ENCODE results near the gene ESR1. TPM values are rescaled to one million over a fixed set of nuclear protein-coding genes. Genes with fewer than 3 reads are reported as not detected.
"Not testable (repeated sequence)": the region's sequence is repeated elsewhere in the genome, so short reads cannot be mapped to it uniquely, and the experiment has no call there.

ESR1 gene
- polyA plus RNA-seq, 1 donor = 2.5 TPM

DNA sequence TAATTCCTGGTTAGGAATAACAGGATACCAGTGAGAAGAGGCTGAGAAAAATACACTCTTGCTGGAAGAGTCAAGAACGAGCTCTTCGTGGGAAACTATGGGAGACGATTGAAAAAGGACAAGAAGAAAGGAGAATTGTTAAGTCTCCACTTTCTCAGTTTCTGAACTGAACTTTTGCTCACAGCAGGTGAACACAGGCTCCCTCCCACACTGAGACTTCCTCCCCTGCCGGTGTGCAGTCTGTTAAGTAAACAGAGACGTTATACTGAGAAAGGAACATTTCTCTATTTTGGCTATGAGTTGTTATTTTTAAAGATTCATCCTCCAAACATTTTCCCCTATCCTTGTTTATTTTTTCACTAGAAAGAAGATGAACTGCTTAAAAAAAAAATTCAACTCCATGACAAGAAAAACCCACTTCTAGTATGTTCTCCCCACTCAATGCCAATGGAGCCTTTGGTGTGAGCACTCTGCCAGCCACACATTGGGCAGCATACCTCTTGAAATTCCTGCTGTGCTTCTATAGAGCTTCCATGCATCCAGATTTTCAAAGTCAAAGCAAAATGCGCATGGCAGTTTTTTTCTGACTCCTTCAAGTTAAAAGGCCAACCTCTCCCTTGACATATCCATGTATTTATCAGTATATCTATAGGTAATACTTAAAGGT lies 250.5 kb downstream of the ESR1 start:
- DNase-seq = no peak

DNA sequence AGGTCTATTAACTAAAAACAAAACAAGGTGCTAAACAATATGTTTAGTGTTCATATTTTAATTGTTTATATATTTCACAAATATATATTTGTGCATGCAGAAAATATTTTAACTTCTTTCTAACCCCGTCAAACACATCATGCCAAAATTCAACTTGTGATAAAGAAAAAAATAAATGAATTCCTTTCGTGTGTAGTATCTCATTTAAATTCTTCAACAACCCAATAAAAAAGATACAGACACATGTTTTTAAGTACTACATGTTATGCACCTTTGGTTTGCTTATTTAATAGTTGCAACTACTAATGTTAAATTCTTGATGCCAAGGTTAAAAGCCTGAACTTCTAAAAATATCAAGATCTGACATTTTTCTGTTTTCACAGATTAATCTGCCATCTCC lies 252.4 kb downstream of the ESR1 start:
- DNase-seq = no peak

DNA sequence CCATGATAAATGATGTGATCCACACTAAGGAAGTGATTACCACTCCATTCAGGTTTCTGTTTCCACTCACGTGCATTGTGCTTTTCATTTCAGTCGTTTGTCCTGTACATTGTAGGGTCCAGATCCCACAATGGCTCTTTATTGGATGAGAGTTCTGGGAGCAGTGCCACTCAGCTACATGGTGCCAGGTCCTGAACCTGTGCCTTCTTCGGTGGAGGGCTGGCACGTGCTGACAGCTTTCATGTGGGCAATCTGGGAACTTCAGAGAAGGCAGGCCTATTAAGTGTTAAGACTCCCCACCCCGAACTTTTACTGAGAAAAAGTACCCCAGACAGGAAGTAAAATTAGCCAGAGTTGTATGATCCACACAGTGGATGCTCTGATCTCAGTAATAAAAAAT lies 255.0 kb downstream of the ESR1 start:
- DNase-seq = no peak

DNA sequence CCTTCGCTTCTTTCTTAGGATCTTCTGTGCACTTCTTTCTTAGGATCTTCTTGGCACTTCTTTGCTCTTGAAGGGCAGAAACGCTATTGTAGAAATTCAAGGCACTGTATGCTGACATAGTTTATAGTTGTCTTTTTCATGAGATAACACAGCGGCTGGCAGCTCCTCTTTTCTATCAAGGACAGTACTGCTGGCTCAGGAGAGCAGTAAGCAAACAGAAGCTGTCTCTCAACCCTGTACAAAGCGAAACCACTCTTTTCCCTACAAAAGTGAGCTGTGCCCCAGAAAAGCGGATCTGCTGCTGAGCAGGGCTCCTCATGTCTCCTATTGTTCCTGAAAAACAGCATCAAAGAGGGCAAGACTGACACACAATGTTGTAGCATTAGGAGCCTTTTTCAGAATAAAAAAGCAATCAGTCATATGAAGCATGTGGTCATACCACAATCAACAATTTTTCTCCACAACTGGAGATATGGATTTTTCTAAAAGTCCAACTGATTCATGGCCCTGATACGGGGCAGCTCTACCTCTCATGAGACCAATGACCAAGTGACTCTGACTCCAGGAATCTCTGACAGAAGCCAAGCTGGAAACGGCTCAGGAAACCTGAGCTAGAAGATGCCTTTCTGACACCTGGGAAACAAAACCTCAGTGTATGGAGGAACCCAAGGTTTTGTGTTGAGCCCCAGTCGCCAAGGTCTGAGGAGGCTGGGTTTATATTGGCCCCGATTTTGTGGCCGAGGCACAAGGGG lies 255.9 kb downstream of the ESR1 start:
- DNase-seq = no peak

DNA sequence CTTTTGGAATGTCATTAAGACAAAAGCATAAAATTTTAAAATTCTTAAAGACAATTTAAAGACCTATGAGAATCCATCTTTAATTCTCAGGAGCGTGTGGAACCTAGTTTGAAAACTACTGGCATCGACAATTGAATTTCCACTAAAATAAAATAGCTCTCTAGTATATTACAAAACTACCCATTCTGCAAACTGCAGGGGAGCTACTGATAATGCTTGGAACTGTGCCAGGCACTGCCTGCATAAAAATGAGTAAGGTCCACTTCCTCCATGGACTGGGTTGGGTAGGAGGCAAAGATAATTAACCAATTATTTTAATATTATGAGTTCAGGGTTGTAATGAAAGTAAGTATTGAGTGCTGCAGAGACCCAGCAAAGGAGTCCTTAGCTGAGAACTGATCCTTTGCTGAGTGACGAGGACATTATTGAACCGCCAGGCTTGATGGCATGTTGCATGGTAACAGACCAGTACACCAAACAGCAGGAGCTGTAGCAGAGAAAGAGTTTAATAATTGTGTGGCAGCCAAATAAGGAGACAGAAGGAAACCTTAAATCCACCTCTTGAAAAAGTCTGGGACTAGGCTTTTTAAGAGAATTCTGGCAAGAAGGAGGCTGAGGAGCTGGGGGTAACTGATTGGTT lies 261.3 kb downstream of the ESR1 start:
- DNase-seq = no peak

DNA sequence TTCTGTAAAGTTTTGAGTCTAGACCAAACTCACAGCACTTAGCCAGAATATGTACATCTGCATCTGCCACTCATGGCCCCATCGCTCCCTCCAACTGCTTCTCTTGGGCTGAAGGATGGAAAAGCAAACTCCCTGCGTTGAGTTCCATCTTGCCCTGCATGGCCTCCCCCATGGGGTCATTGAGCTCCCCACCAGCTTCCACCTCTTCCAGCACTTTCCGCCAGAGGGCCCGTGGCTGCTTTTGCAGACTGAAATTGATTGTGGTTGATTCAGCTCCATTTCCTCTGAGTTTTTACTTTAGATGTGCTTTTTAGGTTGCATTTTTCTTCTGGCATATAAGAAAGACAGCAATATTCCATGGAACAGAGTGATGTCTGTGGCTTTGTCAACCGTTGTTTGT lies 263.1 kb downstream of the ESR1 start:
- no peak for DNase-seq

DNA sequence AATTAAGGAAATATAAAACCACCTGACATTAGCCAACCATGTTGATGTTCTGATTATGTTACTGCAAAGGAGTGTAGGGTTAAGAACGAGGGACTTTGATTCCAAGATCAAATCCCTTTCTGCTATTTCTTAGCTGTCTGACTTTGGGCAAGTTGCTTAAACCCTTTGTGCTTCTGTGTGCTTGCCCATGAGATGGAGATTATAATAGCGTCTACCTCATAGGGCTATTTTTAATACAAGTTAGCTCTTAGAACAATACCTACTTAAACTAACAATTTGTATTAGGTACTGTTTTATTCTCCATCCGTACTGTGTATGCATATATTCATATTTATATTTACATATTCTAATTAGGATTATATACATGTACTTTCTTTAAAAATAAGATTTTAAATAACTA lies 263.8 kb downstream of the ESR1 start:
- no peak for DNase-seq

DNA sequence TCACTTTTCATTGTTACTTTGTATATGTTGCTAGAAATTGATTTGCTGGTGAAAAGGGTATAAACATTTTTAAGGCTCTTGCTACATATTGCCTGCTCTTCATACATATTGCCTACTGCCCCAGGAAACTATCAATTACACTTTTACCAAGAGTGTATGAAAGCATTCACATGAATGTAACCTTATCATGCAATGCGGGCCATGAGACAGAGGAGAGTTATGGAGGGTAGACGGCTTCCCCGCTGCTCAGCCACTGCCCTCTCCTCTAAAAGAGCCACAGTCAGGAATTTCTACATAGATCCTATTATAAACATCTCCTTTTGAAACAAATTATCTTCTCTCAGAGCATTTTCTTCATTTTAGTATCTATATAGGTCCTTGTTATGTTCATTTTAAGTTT lies 264.4 kb downstream of the ESR1 start:
- no peak for DNase-seq

DNA sequence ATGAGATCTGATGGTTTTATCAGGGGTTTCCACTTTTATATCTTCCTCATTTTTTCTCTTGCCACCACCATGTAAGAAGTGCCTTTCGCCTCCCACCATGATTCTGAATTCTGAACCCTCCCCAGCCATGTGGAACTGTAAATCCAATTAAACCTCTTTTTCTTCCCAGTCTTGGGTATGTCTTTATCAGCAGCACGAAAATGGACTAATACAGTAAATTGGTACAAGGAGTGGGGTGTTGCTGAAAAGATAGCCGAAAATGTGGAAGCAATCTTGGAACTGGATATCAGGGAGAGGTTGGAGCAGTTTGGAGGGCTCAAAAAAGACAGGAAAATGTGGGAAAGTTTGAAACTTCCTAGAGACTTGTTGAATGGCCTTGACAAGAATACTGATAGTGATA lies 268.8 kb downstream of the ESR1 start:
- DNase-seq = not testable (repeated sequence)

DNA sequence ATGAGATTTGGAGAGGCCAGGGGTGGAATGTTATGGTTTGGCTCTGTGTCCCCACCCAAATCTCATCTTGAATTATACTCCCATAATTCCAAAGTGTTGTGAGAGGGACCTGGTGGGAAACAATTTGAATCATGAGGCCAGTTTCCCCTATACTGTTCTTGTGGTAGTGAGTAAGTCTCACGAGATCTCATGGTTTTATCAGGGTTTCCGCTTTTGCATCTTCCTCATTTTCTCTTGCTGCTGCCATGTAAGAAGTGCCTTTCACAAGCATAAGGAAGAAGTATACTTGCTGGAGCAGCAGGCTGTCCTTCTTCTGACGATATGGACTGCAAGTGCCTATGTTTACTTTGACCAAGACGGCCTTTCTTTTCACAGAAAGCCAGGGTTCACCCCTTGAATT lies 270.5 kb downstream of the ESR1 start:
- no peak for DNase-seq

DNA sequence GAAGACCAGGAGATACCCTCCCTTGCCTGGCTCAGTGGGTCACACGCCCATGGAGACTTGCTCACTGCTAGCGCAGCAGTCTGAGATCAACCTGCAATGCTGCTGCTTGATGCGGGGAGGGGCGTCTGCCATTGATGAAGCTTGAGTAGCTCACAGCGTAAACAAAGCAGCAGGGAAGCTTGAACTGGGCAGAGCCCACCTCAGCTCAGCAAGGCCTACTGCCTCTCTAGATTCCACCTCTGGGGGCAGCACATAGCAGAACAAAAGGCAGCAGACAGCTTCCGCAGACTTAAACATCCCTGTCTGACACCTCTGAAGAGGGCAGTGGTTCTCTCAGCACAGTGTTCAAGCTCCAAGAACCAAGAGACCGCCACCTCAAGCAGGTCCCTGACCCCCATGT lies 271.3 kb downstream of the ESR1 start:
- no peak for DNase-seq

DNA sequence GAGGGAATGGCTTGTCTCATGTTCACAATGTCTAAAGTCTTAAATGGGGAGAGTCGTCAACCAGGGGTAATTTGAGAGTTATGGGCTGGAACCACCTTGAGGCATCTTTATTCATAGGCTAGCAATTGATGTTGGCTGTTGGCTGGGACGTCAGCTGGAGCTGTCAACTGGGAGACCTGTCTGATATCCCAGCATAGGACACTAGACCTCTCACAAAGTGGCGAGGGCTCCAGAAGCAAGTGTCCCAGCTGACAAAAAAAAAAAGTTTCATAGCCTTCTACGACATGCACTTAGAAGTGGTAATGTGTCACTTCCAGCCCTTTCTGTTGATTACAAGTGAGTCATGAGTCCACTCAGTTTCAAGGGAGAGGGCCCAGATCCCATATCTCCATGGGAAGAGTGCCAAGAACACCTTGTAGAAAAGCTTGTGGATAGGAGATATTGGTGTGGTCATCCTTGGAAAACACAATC lies 278.0 kb downstream of the ESR1 start:
- DNase-seq = no peak

DNA sequence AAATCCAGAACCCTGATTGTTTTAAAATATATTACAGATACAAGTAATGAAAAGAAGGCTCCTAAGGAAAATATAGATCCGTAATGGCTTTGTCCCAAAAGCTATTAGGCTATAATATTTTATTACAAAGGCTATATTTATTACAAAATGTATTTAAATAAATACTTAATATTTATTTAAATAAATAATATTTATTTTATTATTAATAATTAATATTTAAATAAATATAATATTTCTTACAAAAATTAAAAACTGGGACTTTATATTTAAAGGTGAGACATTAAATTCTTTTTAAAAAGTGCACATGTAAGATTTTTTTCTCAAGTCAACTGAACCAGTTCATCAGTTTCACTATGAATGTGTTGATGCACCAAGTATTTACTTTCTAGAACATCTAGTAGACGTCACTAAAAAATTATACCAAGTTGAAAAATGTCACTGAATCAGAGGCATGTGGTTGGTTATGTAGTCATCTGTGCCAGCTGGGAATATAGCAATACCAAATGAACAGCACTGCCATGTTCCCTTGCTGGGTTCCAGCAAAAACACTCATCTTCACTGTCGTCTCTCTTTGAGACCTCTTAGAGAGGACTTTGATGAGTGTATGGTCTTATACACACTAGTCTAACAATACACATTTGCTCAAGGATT lies 278.9 kb downstream of the ESR1 start:
- no peak for DNase-seq

DNA sequence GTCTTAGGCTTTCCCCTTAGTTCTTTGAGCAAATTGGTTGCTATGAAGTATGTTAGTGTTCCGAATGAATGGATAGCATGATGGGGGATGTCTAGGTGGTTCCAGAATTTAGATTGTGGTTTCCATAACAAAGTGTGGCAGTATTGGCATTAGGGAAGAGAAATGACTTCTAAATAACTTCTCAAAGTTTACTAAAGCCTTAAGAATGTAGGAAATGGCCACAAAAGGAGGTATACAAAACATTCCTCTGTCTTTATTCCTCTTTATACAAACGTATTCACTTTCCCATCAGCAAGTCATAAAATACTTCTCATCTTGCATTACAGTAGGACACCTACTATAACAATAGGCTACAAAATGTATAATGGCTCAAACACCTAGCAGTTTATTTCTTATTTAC lies 279.6 kb downstream of the ESR1 start:
- DNase-seq = no peak

DNA sequence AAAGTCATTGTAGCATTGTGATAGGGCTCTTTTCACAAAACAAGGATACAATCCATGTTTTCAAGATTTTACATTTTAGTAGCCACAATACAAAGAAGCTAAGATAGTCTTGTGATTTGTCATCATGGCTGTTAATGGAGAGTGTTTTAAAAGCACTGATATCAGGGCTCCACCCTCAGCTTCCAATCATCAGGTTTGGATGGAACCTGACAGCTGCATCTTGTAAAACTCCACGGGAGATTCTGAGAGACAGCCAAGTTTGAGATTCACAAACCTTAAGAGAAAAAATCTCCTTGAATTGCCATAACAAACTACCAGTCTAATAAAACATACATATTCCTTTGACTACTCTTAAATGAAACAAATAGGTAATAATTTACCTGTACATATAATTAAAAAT lies 280.2 kb downstream of the ESR1 start:
- DNase-seq = no peak

DNA sequence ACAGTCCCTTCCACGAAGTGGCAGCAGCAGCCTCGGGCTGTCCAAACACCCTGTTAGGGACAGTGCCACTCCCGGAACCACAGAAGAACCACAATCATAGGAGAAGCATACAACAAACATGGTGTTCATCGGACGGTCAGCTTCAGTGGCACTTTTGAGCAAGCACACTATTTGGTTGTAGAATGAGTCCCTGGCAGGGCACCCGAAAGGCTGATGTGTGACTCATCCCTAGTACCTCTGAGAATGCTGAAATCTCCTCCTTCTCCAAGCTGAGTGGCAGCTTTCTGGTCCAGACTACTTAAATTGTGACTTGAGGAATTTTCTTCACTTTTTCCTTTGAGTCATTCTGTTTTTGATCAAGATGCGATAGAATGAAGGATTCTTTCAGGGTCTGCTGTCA lies 282.5 kb downstream of the ESR1 start:
- DNase-seq = no peak

DNA sequence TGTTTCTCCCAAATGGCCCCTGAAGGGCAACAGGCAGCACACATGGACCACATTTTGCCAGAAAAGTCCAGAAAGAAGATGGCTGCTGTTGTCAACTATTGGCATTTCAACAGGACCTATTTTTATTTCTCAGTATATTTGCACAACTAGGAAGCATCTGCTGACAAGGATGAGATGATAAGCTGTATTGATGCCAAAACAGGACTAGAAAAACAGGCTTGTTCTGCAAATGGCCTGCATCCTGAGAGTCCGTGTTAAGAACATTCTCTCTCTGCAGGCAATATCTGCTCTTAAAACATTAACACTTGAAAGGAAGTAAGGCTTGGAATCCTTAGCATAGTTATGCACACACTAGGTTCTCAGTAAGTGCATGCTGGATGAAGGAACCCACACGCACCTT lies 283.7 kb downstream of the ESR1 start:
- DNase-seq = no peak

DNA sequence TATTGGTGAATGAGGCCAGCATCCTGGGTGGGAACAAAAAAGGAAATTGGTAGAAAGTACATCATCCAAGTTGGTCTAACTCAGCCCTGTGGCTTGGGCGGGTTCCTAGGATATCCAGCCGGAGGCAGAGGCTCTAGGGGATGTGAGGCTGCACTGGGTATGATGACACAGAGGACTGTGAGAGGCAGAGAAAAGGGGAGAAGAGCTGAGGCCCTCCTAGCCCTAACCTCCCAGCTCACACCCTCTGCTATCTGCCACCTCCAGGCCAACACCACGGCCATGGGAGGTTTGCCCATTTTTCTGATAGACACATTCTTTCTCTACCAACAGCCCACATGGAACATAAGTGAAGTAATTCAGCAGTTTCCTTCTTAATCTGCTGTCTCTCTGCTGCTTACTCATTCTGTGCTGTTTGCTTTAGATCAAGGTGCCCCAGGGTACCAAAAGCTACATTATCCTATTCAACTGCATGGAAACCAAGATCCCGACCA lies 284.4 kb downstream of the ESR1 start:
- DNase-seq = no peak

DNA sequence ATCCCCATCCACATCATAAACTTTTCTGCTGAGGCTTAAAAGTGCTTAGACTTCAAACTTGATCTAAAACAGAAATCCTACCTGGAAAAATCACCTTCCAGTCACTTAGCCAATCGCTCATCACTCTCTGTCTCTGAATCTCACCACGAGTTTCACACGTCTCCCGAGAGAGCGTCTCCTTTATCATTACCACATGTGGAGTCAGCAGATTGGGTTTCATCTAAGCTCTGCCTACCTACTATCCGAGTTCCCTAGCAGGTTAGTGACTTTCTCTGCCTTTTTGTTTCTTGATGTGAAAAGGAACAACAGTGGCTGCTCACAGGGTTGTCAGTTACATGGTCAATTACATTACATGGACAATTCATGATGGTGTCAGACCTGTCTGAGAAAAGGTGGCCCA lies 286.2 kb downstream of the ESR1 start:
- no peak for DNase-seq

DNA sequence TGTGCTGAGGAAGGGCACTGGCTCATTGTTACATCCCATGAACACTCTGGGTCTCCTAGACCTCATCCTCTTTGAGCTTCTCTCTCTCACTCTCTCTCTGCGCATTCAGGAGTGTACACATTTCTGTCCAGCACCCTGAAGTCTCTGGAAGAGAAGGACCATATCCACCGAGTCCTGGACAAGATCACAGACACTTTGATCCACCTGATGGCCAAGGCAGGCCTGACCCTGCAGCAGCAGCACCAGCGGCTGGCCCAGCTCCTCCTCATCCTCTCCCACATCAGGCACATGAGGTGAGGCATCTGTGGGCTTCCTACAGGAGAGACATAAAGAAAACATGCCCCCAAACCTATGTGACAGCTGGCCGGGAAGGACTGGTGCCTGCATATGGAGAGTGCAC lies 286.8 kb downstream of the ESR1 start:
- DNase-seq = no peak

DNA sequence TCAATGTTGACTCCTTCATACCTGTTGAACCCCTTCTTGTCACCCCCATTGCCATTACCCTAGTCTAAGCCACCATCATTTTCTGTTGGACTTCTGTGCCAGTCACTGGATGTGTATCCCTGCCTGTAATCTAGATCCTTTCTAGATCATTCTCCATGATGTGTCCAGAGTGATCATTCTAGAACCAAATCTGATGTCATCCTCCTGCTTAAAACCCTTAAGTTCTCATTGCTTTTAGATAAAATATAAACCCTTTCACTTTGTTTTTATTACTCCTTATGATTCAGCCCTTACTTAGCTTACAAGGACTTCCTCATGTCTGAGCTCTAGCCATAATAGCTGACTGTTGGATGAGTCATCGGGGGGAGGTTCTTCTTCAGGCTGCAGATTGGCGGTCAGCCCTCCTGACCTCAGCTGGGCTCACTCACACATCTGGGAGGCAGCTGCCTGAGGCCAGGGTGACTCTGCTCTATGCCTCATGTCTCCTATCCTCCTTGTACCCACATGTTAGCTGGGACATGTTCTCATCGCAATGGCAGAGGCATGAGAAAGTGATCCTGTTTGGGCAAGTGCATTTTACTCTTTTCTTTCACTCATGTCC lies 287.6 kb downstream of the ESR1 start:
- DNase-seq = no peak

DNA sequence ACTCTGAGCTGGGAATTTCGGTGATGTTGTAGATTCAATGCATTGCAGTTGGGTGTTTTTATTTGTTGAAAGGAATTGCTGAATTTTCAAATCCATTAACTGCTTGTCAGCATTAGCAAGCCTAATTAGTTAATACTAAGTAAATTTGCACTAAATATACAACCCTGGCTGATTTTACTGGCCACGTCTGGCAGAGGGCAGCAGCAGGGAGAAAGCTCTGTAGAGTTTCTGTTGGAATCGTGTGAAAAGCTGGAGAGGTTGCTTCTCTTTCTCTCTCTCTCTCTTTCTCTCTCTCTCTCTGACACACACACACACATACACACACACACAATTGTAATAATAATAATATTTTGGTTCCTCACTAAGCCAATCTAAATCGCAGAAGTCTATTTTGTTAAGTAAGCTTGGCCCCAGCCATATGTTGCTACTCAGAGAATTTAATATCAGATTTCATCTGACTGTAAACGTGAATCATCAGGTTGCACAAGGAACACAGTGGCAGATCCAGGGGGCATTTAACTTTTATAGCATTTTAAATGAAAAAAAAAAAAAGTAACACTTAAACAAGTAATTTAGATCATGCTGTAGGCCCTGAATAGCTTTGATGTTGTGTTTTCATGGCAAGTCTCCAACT lies 289.5 kb downstream of the ESR1 start:
- no peak for DNase-seq
